OCI-LY3 (cell line): ENCODE results near the gene ROCK2.
"Not testable (repeated sequence)": the region's sequence is repeated elsewhere in the genome, so short reads cannot be mapped to it uniquely, and the experiment has no call there.

ENCODE experiments used
- H2AFZ ChIP-seq: fragments of 200-600, 300-600 bp; shearing (Covaris generic); 2 replicates; pipeline ENCODE4 v1.6.0; 2014; ENCODE audit warnings: antibody characterized with exemption, low read depth, low read length
- H3K27ac ChIP-seq: fragments of 200-600, 300-600 bp; sonication (generic); 2 replicates; pipeline ENCODE4 v1.5.1; 2014; ENCODE audit warnings: mild to moderate bottlenecking, low read length, moderate library complexity, mixed read lengths
- H3K27me3 ChIP-seq: fragments of 200-600, 300-600 bp; sonication (generic); 2 replicates; pipeline ENCODE4 v1.6.1; 2014; ENCODE audit warnings: low read depth, low read length, mixed read lengths
- H3K36me3 ChIP-seq: fragments of 200-600, 300-600 bp; sonication (generic); replicated peaks from 2 replicates; pipeline ENCODE3; 2014; ENCODE audit warnings: low read depth, low read length, mixed read lengths
- H3K4me1 ChIP-seq: fragments of 300-600, 200-600 bp; sonication (generic); 2 replicates; pipeline ENCODE4 v1.6.1; 2014; ENCODE audit warnings: low read length, mixed read lengths
- H3K4me2 ChIP-seq: fragments of 200-600, 300-600 bp; sonication (generic); 2 replicates; pipeline ENCODE4 v1.6.1; 2014; ENCODE audit warnings: low read length, mixed read lengths
- H3K4me3 ChIP-seq: fragments of 300-600, 200-600 bp; sonication (generic); 2 replicates; pipeline ENCODE4 v1.5.1; 2014; ENCODE audit warnings: antibody characterized with exemption, mild to moderate bottlenecking, low read length, moderate library complexity
- H3K79me2 ChIP-seq: fragments of 300-600, 200-600 bp; shearing (Covaris generic); 2 replicates; pipeline ENCODE4 v1.6.1; 2014; ENCODE audit warnings: mild to moderate bottlenecking, low read length, mixed read lengths
- H3K9ac ChIP-seq: fragments of 300-600, 200-600 bp; shearing (Covaris generic); 2 replicates; pipeline ENCODE4 v1.6.0; 2014; ENCODE audit warnings: mild to moderate bottlenecking, low read length, moderate library complexity
- H3K9me3 ChIP-seq: fragments of 200-600, 300-600 bp; shearing (Covaris generic); 2 replicates; pipeline ENCODE4 v1.6.1; 2014; ENCODE audit warnings: low read length, mixed read lengths; ENCODE audit not compliant: insufficient read depth
- H4K20me1 ChIP-seq: fragments of 200-600, 300-600 bp; sonication (generic); 2 replicates; pipeline ENCODE4 v1.6.1; 2016; ENCODE audit warnings: low read length, mixed read lengths; ENCODE audit not compliant: insufficient read depth
- CTCF ChIP-seq: fragments of 200-600, 300-600 bp; sonication (generic); IDR thresholded peaks from 2 replicates; pipeline ENCODE4 v1.5.1; 2014; ENCODE audit warnings: antibody characterized with exemption, low read length, low read depth
- EZH2phosphoT487 ChIP-seq: fragments of 200-600 bp; shearing (Covaris generic); IDR thresholded peaks from 2 replicates; pipeline ENCODE4 v1.6.1; 2018; ENCODE audit warnings: antibody characterized with exemption, mixed run types, low read depth

Gene ROCK2

GRCh38 chr2:11332596-11332995 is 11.8 kb downstream of the ROCK2 start:
- no peak overlapping the region for H3K9ac ChIP-seq
- H3K4me1 ChIP-seq, result no peaks in the 10 kb centered on the region
- peaks cover 7% of the 10 kb centered on the region; the same call in 1 of the 2 replicates for H3K9me3 ChIP-seq
- no peak overlapping the region for H3K27ac ChIP-seq
- H3K79me2 ChIP-seq, result peaks cover 75% of the 10 kb centered on the region
- H3K36me3 ChIP-seq, result peaks cover 9% of the 10 kb centered on the region
- H2AFZ ChIP-seq, result no peak overlapping the region
- TF ChIP-seq EZH2phosphoT487 (no peak), CTCF (no peak)
- H3K27me3 ChIP-seq, result no peaks in the 10 kb centered on the region
- peaks cover 20% of the 10 kb centered on the region for H4K20me1 ChIP-seq
- no peak overlapping the region for H3K4me2 ChIP-seq
- H3K4me3 ChIP-seq, result no peak overlapping the region

DNA sequence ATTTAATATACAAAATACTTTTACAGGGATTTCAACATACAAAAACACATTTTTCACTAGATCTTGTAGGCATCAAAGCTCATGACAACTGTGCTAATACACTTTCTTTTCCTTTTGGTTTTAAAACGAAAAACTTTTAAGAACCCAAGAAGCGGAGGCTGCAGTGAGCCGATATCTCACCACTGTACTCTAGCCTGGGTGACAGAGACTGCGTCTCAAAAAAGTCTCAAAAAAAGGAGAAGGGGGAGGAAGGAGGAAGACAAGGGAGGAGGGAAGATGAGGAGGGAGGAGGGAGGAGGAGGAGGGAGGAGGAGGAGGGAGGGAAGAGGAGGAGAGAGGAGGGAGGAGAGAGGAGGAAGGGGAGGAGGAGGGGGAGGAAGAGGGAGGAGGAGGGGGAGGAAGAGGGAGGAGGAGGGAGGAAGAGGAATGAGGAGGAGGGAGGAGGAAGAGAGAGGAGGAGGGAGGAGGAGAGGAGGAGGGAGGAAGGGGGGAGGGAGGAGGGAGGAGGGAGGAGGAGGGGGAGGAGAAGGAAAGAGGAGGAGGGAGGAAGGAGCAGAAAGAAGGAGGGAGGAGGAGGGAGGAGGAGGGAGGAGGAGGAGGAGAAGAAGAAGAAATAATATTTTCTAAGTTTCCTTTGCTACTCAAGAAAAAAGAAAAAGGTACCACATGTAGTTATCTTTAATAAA is 13.8 kb downstream of the ROCK2 start:
- Histone ChIP-seq H3K79me2 (peaks cover 77% of the 10 kb centered on the region), H4K20me1 (peaks cover 36% of the 10 kb centered on the region), H2AFZ (no peak overlapping the region), H3K27me3 (no peaks in the 10 kb centered on the region), H3K36me3 (peaks cover 9% of the 10 kb centered on the region), H3K4me1 (no peaks in the 10 kb centered on the region), H3K9me3 (peaks cover 7% of the 10 kb centered on the region; the same call in 1 of the 2 replicates), H3K4me2 (no peak overlapping the region), H3K9ac (no peak overlapping the region), H3K4me3 (no peak overlapping the region), H3K27ac (no peak overlapping the region)
- TF ChIP-seq EZH2phosphoT487, result no peak
- no peak for TF ChIP-seq CTCF

- Histone ChIP-seq H3K27me3 (no peaks in the 10 kb centered on the region), H3K4me1 (no peaks in the 10 kb centered on the region), H3K4me2 (no peak overlapping the region), H3K9ac (no peak overlapping the region), H4K20me1 (peaks cover 42% of the 10 kb centered on the region), H3K27ac (no peak overlapping the region), H3K36me3 (peaks cover 9% of the 10 kb centered on the region), H3K4me3 (no peak overlapping the region), H3K9me3 (peaks cover 7% of the 10 kb centered on the region; the same call in 1 of the 2 replicates), H3K79me2 (peaks cover 78% of the 10 kb centered on the region), H2AFZ (no peak overlapping the region)
- TF ChIP-seq CTCF (no peak), EZH2phosphoT487 (no peak)
These were observed 14.7 kb downstream of the ROCK2 start for GRCh38 chr2:11329776-11330175.

DNA sequence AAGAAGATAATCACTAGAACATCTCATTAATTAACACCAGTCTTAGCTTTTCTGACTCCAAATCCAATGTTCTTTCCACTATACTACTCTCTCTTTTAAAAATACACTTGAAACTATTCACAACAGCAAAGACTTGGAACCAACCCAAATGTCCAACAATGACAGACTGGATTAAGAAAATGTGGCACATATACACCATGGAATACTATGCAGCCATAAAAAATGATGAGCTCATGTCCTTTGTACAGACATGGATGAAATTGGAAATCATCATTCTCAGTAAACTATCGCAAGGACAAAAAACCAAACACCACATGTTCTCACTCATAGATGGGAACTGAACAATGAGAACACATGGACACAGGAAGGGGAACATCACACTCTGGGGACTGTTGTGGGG is 15.9 kb downstream of the ROCK2 start:
- H3K27me3 ChIP-seq, H3K9ac ChIP-seq, H2AFZ ChIP-seq, H3K27ac ChIP-seq, H3K4me2 ChIP-seq, H3K4me3 ChIP-seq, H3K4me1 ChIP-seq, H3K9me3 ChIP-seq, H3K36me3 ChIP-seq: not testable (repeated sequence)
- H4K20me1 ChIP-seq, result peaks cover 47% of the 10 kb centered on the region
- H3K79me2 ChIP-seq, result peaks cover 79% of the 10 kb centered on the region
